ENCODE results near the gene FGGY. TPM values are rescaled to one million over a fixed set of nuclear protein-coding genes. Genes with fewer than 3 reads are reported as not detected.

Gene FGGY
- total and polyA plus RNA-seq, 2 donors (not counting 3 experiments of a cell fraction or from before 2014, with no cell fraction given): 5.6 to 6.4 TPM

DNA sequence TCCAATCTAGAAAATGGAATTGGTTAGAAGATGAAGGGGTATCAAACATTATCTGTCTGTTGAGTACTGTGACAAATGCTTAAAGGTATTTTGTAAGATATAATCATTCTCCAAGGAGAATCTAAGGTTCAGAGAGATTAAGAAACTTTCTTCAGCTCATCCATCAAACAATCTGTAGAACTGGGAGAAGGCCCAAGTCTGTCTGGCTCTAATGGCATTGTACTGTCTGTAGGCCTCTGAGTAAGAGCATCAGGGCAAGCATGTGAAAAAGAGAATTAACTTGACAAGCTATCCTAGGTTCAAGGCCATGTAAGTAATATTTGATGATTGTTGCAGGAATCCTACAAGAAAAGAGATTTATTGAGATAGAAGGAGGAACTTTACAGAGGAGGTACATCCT is 5.3 kb upstream of the FGGY start:
- dilution Hi-C loops (cut with MboI; ENCODE audit: extremely low pct_ligation_motif_present, low sequenced_read_pairs): no loop called here
- POLR2A ChIA-PET: no interaction called here
- FAIRE-seq: no peak
- H4K20me1 ChIP-seq (replicated peaks; ENCODE audit: control insufficient read depth, extremely low read depth, insufficient read depth, low read length): no peaks in the 10 kb centered on the region
- H3K9me1 ChIP-seq (replicated peaks; ENCODE audit: control insufficient read depth, extremely low read depth, insufficient read depth, low read length): no peaks in the 10 kb centered on the region
- H3K9me3 ChIP-seq (replicated peaks; ENCODE audit: control insufficient read depth, insufficient read depth, low read length): no peaks in the 10 kb centered on the region
- CTCF ChIA-PET: interaction anchor here (1.0 to 1.1 kb wide), 2 partner anchors 215 to 408 kb away, joined by 4 to 6 read pairs; no protein-coding TSS in a partner anchor
- no peak overlapping the region for H3K4me3 ChIP-seq (replicated peaks in 1 of 3; ENCODE audit: insufficient read depth in 1 of 3, low read depth in 1 of 3, low read length in 3 of 3)
- TF ChIP-seq, protein P1, sequence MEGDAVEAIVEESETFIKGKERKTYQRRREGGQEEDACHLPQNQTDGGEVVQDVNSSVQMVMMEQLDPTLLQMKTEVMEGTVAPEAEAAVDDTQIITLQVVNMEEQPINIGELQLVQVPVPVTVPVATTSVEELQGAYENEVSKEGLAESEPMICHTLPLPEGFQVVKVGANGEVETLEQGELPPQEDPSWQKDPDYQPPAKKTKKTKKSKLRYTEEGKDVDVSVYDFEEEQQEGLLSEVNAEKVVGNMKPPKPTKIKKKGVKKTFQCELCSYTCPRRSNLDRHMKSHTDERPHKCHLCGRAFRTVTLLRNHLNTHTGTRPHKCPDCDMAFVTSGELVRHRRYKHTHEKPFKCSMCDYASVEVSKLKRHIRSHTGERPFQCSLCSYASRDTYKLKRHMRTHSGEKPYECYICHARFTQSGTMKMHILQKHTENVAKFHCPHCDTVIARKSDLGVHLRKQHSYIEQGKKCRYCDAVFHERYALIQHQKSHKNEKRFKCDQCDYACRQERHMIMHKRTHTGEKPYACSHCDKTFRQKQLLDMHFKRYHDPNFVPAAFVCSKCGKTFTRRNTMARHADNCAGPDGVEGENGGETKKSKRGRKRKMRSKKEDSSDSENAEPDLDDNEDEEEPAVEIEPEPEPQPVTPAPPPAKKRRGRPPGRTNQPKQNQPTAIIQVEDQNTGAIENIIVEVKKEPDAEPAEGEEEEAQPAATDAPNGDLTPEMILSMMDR (IDR thresholded peaks at IDR 0.05; ENCODE audit: extremely low read depth in 1 of 2, insufficient read depth in 1 of 2, low read depth in 1 of 2, low read length in 2 of 2): no peak
- no peak for TF ChIP-seq POLR2A (IDR thresholded peaks at IDR 0.05; ENCODE audit: low read depth, low read length)
- TF ChIP-seq EZH2 (IDR thresholded peaks at IDR 0.05; ENCODE audit: borderline replicate concordance, low read depth, low read length, severe bottlenecking): no peak
- no peak for TF ChIP-seq MYC (IDR thresholded peaks at IDR 0.05; ENCODE audit: low read depth, low read length)
- TF ChIP-seq, protein P2, sequence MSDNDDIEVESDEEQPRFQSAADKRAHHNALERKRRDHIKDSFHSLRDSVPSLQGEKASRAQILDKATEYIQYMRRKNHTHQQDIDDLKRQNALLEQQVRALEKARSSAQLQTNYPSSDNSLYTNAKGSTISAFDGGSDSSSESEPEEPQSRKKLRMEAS (IDR thresholded peaks at IDR 0.05; ENCODE audit: insufficient read depth, insufficient read length): no peak
- no peak for TF ChIP-seq POLR2AphosphoS5 (IDR thresholded peaks at IDR 0.05; ENCODE audit: insufficient read depth, low read depth, low read length)
- TF ChIP-seq JUN (IDR thresholded peaks at IDR 0.05; ENCODE audit: borderline replicate concordance, insufficient read depth, insufficient read length, low read depth): no peak
- TF ChIP-seq GATA2 (IDR thresholded peaks at IDR 0.05; ENCODE audit: insufficient read depth, insufficient read length, low read depth, low read length): no peak
- TF ChIP-seq FOS (IDR thresholded peaks at IDR 0.05; ENCODE audit: borderline replicate concordance, insufficient read depth, low read length): no peak
- peaks cover 24% of the 10 kb centered on the region for H3K4me1 ChIP-seq (ENCODE audit: control insufficient read depth, extremely low read depth, insufficient read depth, low read length)
- H3K9ac ChIP-seq (replicated peaks; ENCODE audit: extremely low read depth, insufficient read depth, low read length): no peak overlapping the region
- no peak overlapping the region for H2AFZ ChIP-seq (ENCODE audit: low read depth, low read length)
- no peaks in the 10 kb centered on the region for H3K27me3 ChIP-seq (ENCODE audit: control insufficient read depth in 2 of 2, insufficient read depth in 2 of 2, low read length in 2 of 2)
- no peak overlapping the region for H3K4me2 ChIP-seq (ENCODE audit: insufficient read depth, low read length)
- intact Hi-C loops (cut with micrococcal nuclease): no loop called here
- H3K27ac ChIP-seq (ENCODE audit: insufficient read depth, low read depth, low read length): no peak overlapping the region
- no peaks in the 10 kb centered on the region for H3K36me3 ChIP-seq (ENCODE audit: control insufficient read depth in 2 of 2, extremely low read depth in 1 of 2, insufficient read depth in 2 of 2, low read length in 2 of 2)
- no TSS peak for BruUV-seq (replicated peaks)
- H3K79me2 ChIP-seq (ENCODE audit: control insufficient read depth, insufficient read depth, low read length): no peaks in the 10 kb centered on the region
- DNase-seq (ENCODE audit: low read depth, low spot score): no peak

Measured in endothelial cell of umbilical vein (primary cell).